ENCODE results near the gene BAHCC1.

DNA sequence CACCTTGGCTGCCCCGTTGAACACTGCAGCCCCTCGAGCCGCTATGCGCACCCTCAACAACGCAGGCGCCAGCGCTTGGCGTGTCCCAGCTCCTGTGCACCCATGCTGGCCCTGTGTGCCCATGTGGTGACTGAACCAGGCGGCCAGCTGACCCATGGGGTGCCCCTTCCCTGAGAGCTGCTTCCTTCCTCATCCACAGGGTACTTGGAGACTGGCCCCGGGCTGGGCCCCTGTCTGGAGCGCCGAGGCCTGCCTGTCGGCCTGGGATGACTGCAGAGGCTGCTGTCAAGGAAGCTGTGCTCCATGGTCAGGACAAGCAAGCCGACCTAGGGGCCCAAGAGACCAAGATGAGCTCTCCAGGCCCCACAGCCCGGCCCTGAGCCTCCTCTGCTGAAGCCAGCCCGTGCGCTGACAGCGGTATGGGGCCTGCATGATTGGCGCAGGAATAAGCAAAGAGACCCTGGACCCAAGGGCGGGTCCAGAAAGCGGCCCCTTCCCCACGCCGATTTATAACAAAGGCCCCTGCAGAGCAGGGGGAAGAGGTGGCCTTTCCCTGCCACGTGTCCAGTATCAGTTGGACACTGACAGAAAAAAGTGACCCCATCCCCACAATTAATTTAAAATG is 21.6 kb upstream of the BAHCC1 start:
- no peak for TF ChIP-seq BACH2 (CRISPR knock-in tag; IDR thresholded peaks at IDR 0.05; ENCODE audit: borderline replicate concordance)
- TF ChIP-seq, protein P1, sequence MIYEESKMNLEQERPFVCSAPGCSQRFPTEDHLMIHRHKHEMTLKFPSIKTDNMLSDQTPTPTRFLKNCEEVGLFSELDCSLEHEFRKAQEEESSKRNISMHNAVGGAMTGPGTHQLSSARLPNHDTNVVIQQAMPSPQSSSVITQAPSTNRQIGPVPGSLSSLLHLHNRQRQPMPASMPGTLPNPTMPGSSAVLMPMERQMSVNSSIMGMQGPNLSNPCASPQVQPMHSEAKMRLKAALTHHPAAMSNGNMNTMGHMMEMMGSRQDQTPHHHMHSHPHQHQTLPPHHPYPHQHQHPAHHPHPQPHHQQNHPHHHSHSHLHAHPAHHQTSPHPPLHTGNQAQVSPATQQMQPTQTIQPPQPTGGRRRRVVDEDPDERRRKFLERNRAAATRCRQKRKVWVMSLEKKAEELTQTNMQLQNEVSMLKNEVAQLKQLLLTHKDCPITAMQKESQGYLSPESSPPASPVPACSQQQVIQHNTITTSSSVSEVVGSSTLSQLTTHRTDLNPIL (CRISPR knock-in tag; IDR thresholded peaks at IDR 0.05; ENCODE audit: low read depth), result no peak
- no peak for TF ChIP-seq ZFP3 (CRISPR knock-in tag; IDR thresholded peaks at IDR 0.05)
- TF ChIP-seq PPARA (CRISPR knock-in tag; IDR thresholded peaks at IDR 0.05; ENCODE audit: borderline replicate concordance), result no peak

Measured in SK-N-SH treated with all-trans-retinoic acid at 6 μM for 48 hours (cell line).